Left ventricle myocardium inferior (tissue), 1 donor: ENCODE results near the gene GHR. TPM values are rescaled to one million over a fixed set of nuclear protein-coding genes. Genes with fewer than 3 reads are reported as not detected.
A peak's percentile ranks its signal among the peaks of the same experiment; 100 is the strongest.

Experiments
- DNase-seq: peaks from one replicate; pipeline ENCODE4 v3.0.0-alpha.2; 2020
- H3K27ac ChIP-seq: fragments of 200-600 bp; replicated peaks from 2 replicates; pipeline ENCODE4 v1.8.0; 2021
- H3K27me3 ChIP-seq: fragments of 200-600 bp; 2 replicates; pipeline ENCODE4 v1.8.0; 2021; ENCODE audit warnings: low read depth
- H3K36me3 ChIP-seq: fragments of 200-600 bp; 2 replicates; pipeline ENCODE4 v1.8.0; 2021
- H3K4me1 ChIP-seq: fragments of 200-600 bp; 2 replicates; pipeline ENCODE4 v1.8.0; 2021
- H3K4me3 ChIP-seq: fragments of 200-600 bp; 2 replicates; pipeline ENCODE4 v1.8.0; 2021; ENCODE audit warnings: mild to moderate bottlenecking, moderate library complexity
- H3K9me3 ChIP-seq: fragments of 200-600 bp; replicated peaks from 2 replicates; pipeline ENCODE4 v1.8.0; 2021
- CTCF ChIP-seq: fragments of 200-600 bp; IDR thresholded peaks from 2 replicates; pipeline ENCODE4 v1.8.0; 2021; ENCODE audit warnings: antibody characterized with exemption, mild to moderate bottlenecking, borderline replicate concordance
- intact Hi-C: fragments of 100-400 bp; cut with micrococcal nuclease; formaldehyde crosslinking; loops from one replicate; pipeline ENCODE4 v1.11.0; 2022
- total RNA-seq: library from RNA; stranded (reverse); fragmentation: NEBNext Ultra II Directional; extraction: Animal tissue kit (Norgen Biotek cat#: 25700); gene quantifications from one replicate; pipeline ENCODE4 v1.2.1, GENCODE V29; 2021
- donor health status: DM: no; HTN: yes; CAD: no; lungs with severe emphysema.

Gene GHR
- total RNA-seq, 1 donor from 2014 or later: 12.9 TPM

- H3K27me3 ChIP-seq: no peaks in the 10 kb centered on the region
- no peak for DNase-seq
- TF ChIP-seq CTCF: no peak
- H3K4me1 ChIP-seq: peaks cover 12% of the 10 kb centered on the region
- no peaks in the 10 kb centered on the region for H3K36me3 ChIP-seq
- intact Hi-C loops: no loop called here
- H3K9me3 ChIP-seq: peaks cover 34% of the 10 kb centered on the region
- H3K4me3 ChIP-seq: no peak overlapping the region
- H3K27ac ChIP-seq: no peak overlapping the region
These were observed 118.9 kb downstream of the GHR start for GRCh38 chr5:42542106-42542505.

- Histone ChIP-seq H3K27ac (no peak overlapping the region), H3K4me3 (no peak overlapping the region), H3K36me3 (no peaks in the 10 kb centered on the region), H3K27me3 (no peaks in the 10 kb centered on the region), H3K4me1 (peaks cover 26% of the 10 kb centered on the region), H3K9me3 (peaks cover 25% of the 10 kb centered on the region)
- intact Hi-C loops: no loop called here
- TF ChIP-seq CTCF: no peak
- no peak for DNase-seq
These were observed 120.5 kb downstream of the GHR start for GRCh38 chr5:42543774-42544173.

GRCh38 chr5:42545038-42545437, 121.8 kb downstream of the GHR start:
- intact Hi-C loops: no loop called here
- H3K27ac ChIP-seq: no peak overlapping the region
- peaks cover 12% of the 10 kb centered on the region for H3K9me3 ChIP-seq
- peaks cover 31% of the 10 kb centered on the region for H3K4me1 ChIP-seq
- no peaks in the 10 kb centered on the region for H3K36me3 ChIP-seq
- no peak for TF ChIP-seq CTCF
- H3K4me3 ChIP-seq: no peak overlapping the region
- no peaks in the 10 kb centered on the region for H3K27me3 ChIP-seq
- no peak for DNase-seq

GRCh38 chr5:42547141-42547540, 123.9 kb downstream of the GHR start:
- Histone ChIP-seq H3K27ac (no peak overlapping the region), H3K4me3 (no peak overlapping the region), H3K36me3 (no peaks in the 10 kb centered on the region), H3K4me1 (peaks cover 46% of the 10 kb centered on the region), H3K9me3 (peaks cover 4% of the 10 kb centered on the region), H3K27me3 (no peaks in the 10 kb centered on the region)
- intact Hi-C loops: no loop called here
- TF ChIP-seq CTCF: no peak
- DNase-seq: no peak

GRCh38 chr5:42547894-42548293, 124.7 kb downstream of the GHR start:
- Histone ChIP-seq H3K27me3 (no peaks in the 10 kb centered on the region), H3K36me3 (no peaks in the 10 kb centered on the region), H3K9me3 (peaks cover under 1% of the 10 kb centered on the region), H3K4me3 (no peak overlapping the region), H3K27ac (no peak overlapping the region), H3K4me1 (peaks cover 54% of the 10 kb centered on the region)
- DNase-seq: no peak
- no peak for TF ChIP-seq CTCF
- intact Hi-C loops: no loop called here

- H3K4me1 ChIP-seq: peaks cover 60% of the 10 kb centered on the region
These were observed 129.4 kb downstream of the GHR start for GRCh38 chr5:42552597-42552996.

More at GRCh38 chr5:42552597-42552996, 129.4 kb downstream of the GHR start:
- Histone ChIP-seq H3K4me3 (no peak overlapping the region), H3K27ac (peak overlapping the region; percentile 34), H3K9me3 (no peaks in the 10 kb centered on the region), H3K36me3 (no peaks in the 10 kb centered on the region), H3K27me3 (no peaks in the 10 kb centered on the region)
- DNase-seq: no peak
- TF ChIP-seq CTCF: no peak
- intact Hi-C loops: loop anchor here (10.0 kb wide), 1 partner anchor 58 kb away; no protein-coding TSS in a partner anchor
